Activated T-helper 1 cell treated with Interleukin-2 at 50 U/mL for 16 hours (primary cell): ENCODE data around the gene ATL3.
"Not testable (repeated sequence)": the region's sequence is repeated elsewhere in the genome, so short reads cannot be mapped to it uniquely, and the experiment has no call there.

Experiments
- DNase-seq: peaks from one replicate; pipeline ENCODE4 v3.0.0-alpha.2; 2020; ENCODE audit warnings: low read depth

The ATL3 gene

GRCh38 chr11:63586451-63587166 lies 84.6 kb downstream of the ATL3 start:
- no peak for DNase-seq

- no peak for DNase-seq
Measured at GRCh38 chr11:63583357-63583677, 87.9 kb downstream of the ATL3 start.

GRCh38 chr11:63581224-63581623 lies 90.0 kb downstream of the ATL3 start:
- not testable (repeated sequence) for DNase-seq

- not testable (repeated sequence) for DNase-seq
Measured at GRCh38 chr11:63578882-63579281, 92.3 kb downstream of the ATL3 start.

GRCh38 chr11:63574856-63575602 lies 96.1 kb downstream of the ATL3 start:
- DNase-seq, result no peak
